GM18519 (cell line): ENCODE results near the gene BCKDK.
A peak's percentile ranks its signal among the peaks of the same experiment; 100 is the strongest.
"Not testable (repeated sequence)": the region's sequence is repeated elsewhere in the genome, so short reads cannot be mapped to it uniquely, and the experiment has no call there.

Experiments
- ATAC-seq: cut with Tn5 transposase; IDR thresholded peaks from one replicate; pipeline ENCODE4 v1.9.1; 2021; ENCODE audit warnings: mild to moderate bottlenecking, moderate library complexity; ENCODE audit not compliant: unreplicated experiment, low FRiP score

BCKDK gene

DNA sequence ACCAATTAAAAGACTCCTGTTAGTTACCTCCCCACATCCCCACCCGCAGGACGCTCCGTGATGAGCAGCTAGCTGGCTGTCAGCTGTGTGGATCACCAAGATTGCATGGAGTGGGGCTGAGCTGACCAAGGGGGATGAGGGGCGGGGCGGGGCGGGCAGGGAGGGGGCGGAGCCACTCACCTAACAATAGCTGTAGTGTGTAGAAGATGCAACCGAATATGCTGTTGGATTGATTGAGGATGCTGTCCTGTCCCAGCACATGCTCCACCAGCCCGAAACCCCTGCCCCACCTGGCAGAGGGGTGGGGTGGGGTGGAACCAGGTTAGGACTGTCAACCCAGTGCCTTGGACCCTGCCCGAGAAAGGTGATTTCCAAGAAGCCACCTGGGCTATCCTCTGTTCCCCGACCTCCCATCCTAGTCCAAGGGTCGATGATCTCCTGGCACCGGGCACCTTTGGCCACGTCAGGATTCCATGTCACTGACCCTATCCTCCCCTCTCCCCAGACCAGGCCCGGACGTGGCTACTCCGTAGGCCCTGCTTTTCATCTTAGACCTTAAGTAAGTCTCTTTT lies 15.0 kb upstream of the BCKDK start:
- ATAC-seq, result no peak

DNA sequence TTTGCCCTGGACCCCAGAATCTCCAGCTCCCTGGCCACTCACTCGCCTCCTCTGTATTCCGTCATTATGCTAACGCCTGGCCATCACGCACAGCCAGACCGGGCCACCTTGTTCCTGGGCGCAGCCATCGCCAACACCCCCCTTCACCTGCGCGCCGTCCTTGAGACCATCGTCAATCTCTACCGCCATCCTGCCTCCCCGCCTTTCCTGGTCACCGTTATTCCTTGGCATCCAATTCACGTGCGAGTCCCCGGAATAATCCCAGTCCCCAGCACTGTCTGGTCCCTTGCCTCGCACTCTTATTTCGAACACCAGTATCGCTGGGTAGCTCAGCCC lies 14.1 kb upstream of the BCKDK start:
- no peak for ATAC-seq

DNA sequence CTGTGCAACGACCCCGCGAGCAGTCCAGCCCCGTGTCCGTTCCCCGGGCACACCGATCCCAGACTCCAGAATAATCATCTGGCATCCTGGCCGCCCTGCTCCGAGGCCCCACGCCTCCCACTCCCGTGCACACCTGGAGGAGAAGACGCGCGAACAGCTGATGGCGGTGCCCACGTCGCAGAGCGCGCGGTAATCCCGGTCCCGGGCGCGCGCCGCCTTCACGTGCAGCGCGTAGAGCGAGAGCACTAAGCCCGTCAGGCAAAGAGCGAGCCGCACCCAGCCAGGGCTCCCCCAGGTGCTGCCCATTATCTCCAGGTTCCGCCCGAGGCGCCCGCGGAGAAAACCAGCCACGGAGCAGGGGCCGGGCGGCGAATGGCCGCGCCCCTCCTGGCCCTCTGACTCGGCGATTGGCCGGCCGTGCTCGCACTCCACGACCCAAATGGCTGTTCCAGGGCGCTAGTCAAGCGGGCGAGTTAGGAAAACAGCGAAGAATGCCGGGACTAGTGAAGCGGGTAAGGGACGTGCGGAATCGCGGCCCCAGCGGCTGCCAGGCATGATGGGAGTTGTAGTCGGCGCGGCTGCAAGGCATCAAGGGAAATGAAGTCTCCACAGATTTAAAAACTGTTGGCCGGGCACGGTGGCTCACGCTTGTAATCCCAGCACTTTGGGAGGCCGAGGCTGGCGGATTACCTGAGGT lies 13.6 kb upstream of the BCKDK start, which contains the start of gene VKORC1:
Gene VKORC1 (minus strand): TSS at position 374 of the 697 bp plus-strand sequence. CDS start 68 bp downstream, at position 306.
- ATAC-seq, result peak; percentile 63

DNA sequence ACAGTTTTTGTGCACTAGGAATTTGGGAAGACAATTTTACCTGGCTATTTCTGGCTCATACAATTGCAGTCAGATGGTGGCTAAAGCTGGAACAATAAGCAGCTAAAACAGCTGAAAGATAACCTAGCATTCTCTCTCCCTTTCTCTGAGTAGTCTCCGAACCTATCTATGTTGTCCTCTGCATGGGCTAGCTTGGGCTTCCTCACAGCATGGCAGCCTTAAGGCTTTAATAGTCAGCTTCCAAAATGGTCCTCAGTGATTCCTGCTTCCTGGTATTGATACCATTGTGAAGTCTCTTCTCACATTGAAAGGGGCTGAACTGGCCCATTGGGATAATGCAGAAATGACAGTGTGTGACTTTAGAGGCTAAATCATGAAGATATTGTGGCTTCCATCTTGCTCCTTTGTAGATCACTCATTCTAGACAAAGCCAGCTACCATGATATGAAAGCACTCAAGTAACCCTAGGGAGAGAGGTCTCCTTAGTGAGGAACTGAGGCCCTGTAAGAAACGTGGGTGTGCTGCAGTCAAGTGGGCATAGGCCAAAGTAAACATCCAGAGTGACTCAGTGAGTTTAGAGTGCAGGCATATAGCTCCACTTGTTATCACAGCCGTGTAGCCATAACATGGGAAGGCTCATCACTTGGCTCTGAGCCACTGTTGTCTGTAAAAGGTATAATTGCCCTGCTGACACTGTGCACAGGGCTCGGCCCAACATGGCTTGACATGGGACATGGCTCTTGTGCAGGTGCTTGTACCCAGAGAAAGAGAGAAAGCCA lies 8.1 kb upstream of the BCKDK start:
- no peak for ATAC-seq

DNA sequence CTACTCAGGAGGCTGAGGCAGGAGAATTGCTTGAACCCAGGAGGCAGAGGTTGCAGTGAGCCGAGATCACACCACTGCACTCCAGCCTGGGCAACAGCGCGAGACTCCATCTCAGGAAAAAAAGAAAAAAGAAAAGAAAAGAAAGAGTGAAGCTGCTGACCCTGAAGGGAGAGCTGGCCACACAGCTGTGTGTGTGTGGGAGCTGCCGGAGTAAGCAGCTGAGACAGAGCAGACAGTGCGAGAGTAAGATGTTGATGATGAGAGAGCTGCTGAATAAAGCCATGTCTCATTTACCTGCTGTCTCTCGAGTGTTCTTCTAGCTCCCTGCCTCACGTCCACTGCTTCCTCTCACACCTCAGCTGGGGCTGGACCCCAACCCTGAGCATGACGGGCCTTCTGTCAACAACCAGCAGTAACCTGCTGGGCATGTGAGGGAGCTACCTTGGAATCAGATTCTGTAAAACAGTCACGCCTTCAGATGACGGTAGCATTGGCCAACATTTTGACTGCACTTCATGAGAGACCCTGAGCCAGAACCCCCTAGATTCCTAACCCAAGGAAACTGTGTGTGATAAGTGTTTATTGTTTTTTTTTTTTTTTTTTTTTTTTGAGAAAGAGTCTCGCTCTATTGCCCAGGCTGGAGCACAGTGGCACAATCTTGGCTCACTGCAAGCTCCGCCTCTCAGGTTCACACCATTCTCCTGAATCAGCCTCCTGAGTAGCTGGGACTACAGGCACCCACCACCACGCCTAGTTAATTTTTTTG lies 7.1 kb upstream of the BCKDK start:
- not testable (repeated sequence) for ATAC-seq

DNA sequence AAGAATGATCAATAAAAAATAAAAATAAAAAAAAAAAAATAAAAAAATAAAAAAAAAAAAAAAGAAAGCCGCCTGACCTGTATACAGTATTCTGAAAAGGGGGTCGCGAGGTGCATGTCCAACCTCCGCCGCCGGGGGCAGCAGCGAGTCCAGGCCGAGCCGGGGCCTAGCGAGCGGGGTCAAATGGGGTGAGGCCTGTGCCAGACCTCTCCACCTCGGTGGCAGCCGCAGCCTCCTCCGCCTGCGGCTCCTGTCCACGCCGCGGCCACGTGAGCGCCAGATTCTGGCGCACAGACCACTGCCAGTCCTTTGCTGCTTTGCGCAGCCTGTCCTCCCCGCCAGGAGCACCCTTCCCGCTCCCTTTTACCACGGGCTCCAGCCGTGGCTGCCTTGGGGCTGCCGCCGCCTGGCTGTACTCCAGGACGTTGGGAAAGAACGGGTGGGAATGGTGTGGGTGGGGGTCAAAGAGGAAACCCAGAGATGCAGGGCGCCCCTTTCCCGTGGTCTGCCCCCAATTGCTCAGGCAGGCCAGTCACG lies 2.4 kb upstream of the BCKDK start:
- no peak for ATAC-seq

DNA sequence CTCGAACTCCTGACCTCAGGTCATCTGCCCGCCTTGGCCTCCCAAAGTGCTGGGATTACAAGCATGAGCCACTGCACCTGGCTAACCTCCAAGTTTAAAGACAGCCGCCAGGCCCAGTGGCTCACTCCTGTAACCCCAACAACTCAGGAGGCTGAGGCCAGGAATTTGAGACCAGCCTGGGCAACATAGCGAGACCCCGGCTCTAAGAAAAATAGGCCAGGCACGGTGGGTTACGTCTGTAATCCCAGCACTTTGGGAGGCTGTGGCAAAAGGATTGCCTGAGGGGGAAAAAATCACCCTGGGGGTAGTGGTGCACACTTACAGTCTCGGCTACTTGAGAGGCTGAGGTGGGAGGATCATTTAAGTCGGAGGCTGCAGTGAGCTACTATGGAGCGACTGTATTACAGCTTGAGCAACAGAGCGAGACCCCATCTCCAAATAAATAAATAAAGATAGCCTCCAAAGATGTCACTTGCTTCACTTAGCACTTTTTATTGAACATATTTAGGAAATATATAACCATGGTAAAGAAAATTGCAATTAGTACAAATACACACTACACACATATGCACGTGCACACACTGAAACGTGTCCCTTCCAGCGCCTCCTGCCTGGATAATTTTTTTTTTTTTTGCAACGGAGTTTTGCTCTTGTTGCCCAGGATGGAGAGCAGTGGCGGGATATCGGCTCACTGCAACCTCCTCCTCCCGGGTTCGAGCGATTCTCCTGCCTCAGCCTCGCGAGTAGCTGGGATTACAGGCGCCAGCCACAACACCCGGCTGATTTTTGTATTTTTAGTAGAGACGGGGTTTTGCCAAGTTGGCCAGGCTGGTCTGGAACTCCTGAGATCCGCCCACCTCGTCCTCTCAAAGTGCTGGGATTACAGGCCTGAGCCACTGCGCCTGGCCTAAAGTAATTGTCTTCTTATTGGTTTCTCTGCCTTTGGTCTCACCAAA lies 1.4 kb upstream of the BCKDK start:
- ATAC-seq, result no peak

DNA sequence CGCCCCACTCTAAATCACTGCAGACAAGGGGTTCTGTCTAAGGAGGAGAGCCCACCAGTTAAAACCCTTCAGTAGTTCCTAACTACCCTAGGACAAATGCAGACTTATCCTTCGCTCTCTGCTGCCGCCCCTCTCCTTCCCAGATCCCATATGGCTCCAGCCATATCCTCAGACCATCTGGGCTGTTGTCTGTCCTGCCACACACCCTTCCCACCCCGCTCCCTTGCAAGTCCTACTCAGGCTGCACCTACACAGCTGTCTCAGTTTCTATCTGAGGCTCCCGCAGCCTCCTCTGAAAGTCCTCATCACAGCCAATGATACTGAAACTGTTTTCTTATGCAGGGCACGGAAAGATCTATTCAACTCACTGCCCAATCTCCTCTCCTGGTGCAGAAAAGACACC lies 720 bp upstream of the BCKDK start:
- no peak for ATAC-seq

DNA sequence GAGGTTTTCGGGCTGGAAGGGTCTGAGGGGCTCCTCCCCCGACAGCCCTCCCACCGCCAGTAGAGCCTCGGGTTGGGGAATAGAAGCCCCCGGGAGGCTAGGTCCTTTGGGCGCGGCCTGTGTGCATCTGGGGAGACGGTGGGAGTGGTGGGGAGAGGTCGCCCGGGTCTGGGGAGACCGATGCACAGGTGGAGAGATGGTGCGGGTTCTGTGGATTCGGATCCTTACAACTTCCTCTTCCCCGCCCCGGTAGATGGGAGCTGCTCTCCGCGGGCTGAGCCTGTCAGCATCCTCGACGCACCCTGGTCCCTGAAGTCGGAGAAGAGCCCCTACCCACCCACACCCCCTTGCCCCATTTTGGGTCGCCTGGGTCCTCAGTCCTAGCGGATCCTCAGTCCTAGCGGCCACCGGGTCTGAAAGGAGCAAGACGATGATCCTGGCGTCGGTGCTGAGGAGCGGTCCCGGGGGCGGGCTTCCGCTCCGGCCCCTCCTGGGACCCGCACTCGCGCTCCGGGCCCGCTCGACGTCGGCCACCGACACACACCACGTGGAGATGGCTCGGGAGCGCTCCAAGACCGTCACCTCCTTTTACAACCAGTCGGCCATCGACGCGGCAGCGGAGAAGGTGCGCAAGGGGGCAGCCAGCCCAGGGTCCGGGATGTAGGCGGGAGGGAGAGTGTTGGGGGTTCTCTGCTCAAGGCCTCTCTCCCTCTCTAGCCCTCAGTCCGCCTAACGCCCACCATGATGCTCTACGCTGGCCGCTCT lies 790 bp downstream of the BCKDK start:
- no peak for ATAC-seq

DNA sequence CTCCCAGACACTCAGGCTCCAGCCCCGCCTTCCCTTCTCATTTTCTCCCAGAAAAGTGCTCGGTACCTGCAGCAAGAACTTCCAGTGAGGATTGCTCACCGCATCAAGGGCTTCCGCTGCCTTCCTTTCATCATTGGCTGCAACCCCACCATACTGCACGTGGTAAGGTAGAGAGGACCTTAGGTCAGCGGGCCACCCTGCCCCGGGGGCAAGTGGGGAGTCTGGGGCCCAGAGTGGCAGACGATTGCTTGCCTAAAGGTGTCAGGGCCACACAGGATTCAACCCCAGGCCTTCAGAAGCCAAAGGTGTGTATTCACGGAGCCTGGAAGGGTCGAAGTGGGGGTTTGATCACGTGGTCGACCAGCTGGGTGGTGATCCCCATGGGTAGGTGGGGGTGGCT lies 1.4 kb downstream of the BCKDK start:
- ATAC-seq, result no peak

DNA sequence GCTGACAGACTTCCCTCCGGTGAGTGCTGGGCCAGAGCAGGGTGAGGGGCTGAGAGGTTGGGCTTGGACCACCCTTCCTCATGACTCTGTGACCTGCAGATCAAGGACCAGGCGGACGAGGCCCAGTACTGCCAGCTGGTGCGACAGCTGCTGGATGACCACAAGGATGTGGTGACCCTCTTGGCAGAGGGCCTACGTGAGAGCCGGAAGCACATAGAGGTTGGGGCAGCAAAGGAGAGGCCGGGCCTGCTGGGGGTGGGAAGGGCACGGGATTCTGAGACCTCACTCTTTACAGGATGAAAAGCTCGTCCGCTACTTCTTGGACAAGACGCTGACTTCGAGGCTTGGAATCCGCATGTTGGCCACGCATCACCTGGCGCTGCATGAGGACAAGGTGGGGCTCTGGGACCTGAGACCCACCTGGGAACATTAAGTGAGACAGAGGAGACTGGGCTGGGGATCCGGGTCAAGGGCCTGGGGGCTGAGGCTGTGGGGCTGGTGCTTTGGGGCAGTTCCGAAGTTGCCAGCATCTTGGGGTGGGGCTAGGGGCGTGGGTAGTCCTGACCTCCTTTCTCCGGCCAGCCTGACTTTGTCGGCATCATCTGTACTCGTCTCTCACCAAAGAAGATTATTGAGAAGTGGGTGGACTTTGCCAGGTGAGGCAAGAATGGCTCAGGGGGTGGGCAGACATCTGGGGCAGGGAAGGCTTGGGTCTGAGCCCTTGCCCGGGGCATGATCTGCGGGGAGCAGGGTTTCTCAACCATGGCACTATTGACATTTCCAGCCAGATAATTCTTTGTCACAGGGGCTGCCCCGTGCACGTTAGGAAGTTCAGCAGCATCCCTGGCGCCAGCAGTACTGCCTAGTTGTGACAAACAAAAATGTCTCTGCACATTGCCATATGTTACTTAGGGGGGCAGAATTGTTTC lies 2.2 kb downstream of the BCKDK start:
- no peak for ATAC-seq

DNA sequence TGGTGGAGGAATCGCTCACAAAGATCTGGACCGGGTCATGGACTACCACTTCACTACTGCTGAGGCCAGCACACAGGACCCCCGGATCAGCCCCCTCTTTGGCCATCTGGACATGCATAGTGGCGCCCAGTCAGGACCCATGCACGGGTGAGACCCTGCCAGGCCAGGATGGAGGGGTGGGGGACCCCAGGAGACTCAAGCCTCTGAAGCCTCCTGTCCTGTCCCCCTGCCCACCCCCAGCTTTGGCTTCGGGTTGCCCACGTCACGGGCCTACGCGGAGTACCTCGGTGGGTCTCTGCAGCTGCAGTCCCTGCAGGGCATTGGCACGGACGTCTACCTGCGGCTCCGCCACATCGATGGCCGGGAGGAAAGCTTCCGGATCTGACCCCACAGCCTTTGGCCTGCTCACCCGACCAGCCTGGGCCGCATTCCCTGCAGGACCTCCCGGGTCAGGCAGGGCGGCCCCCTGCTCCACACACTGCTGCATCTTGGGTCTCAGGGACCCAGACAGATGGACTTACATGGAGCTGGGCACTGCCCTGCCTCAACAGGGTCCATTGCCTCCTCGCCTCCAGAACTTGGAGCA lies 3.8 kb downstream of the BCKDK start:
- no peak for ATAC-seq

DNA sequence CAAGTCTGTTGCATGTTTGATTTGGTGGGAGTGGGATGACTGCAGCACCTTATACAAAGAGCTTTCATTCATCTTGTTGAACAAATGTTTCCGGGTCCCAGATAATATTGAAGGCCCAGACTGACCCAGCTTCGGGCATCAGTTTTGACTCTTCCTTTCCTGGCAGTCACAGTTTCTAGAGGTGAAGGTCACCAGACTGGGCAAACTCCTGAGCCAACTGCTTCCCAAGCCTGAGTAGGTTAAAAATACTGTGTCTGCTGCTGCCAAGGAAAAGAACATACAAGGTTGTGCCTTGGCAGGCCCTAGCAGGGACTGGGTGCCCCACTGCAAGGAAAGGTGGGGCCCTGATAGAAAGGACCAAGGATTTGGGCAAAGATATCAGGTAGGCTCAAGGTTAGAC lies 4.5 kb downstream of the BCKDK start:
- no peak for ATAC-seq

DNA sequence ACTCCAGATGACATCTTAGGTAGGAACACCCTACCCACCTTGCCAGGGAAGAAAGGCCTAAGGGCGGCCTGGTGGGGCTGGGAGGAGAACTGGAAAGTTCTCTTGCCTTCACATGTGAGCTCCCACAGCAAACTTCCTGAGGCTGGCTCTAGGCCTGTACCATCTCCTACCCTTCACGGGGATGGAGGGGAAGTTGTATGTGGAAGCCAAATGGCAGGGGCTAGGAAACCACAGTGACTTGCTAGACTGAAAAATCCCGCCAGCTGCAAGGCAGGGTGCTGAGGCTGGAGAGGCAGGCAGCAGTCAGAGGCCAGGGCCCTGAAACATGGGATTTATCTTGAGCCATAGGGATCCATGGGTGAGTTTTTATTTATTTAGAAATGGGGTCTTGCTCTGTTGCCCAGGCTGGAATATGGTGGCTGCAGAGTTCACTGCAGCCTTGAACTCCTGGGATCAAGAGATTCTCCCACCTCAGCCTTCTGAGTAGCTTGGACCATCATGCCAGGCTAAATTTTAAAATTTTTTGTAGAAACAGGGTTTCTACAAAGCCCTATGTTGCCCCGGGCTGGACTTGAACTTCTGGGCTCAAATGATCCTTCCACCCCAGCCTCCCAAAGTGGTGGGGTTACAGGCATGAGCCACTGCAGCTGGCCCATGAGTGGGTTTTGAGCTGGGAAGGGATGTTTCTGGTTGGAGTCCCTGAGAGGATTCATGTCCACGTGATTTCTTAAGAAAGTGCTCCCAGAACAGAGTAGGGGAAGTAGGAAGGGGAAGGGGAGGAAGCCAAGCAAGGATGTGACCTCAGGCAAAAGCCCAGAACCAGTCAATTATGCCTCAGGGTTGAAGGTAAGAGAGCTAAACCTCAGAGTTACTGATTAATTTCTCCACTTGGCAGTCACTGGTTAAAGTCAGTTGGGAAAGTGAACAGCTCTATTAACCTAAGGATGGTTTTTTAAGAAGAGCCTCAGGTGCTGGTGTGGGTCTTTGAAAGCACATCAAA lies 5.2 kb downstream of the BCKDK start:
- ATAC-seq, result no peak

DNA sequence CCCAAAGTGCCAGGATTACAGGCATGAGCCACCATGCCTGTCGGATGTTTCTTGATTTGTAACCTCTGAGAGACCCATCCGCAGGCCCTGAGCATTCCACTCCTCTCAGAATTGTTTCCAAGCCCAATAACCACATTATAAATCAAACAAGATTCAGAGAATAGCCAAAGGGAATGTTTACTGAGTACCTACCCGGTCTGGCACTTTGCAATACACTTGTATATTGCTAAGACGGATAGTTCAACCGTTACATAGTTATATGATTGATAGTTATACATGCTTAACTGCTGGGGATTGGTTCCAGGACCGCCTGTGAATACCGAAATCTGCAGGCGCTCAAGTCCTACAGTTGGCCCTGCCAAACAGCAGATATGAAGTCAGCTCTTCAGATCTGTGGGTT lies 6.3 kb downstream of the BCKDK start:
- ATAC-seq, result no peak
